ENCODE results near the gene ZNF761. TPM values are rescaled to one million over a fixed set of nuclear protein-coding genes. Genes with fewer than 3 reads are reported as not detected.
"Not testable (repeated sequence)": the region's sequence is repeated elsewhere in the genome, so short reads cannot be mapped to it uniquely, and the experiment has no call there.

The ZNF761 gene
- total RNA-seq, 1 donor from 2014 or later: 14.0 TPM

GRCh38 chr19:53422551-53422950, 9.2 kb upstream of the ZNF761 start:
- H3K4me3 ChIP-seq (ENCODE audit: low read depth, low read length): no peak overlapping the region
- no peaks in the 10 kb centered on the region for H3K36me3 ChIP-seq (ENCODE audit: control insufficient read depth, insufficient read depth, low read length)
- no peak for DNase-seq (ENCODE audit: low read depth)
- no peaks in the 10 kb centered on the region for H3K27me3 ChIP-seq (ENCODE audit: control insufficient read depth, insufficient read depth, low read length)
- no peak for FAIRE-seq
- TF ChIP-seq, protein P1, sequence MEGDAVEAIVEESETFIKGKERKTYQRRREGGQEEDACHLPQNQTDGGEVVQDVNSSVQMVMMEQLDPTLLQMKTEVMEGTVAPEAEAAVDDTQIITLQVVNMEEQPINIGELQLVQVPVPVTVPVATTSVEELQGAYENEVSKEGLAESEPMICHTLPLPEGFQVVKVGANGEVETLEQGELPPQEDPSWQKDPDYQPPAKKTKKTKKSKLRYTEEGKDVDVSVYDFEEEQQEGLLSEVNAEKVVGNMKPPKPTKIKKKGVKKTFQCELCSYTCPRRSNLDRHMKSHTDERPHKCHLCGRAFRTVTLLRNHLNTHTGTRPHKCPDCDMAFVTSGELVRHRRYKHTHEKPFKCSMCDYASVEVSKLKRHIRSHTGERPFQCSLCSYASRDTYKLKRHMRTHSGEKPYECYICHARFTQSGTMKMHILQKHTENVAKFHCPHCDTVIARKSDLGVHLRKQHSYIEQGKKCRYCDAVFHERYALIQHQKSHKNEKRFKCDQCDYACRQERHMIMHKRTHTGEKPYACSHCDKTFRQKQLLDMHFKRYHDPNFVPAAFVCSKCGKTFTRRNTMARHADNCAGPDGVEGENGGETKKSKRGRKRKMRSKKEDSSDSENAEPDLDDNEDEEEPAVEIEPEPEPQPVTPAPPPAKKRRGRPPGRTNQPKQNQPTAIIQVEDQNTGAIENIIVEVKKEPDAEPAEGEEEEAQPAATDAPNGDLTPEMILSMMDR (IDR thresholded peaks at IDR 0.05; ENCODE audit: insufficient read depth, low read length, severe bottlenecking): no peak

GRCh38 chr19:53423074-53423473, 8.7 kb upstream of the ZNF761 start:
- not testable (repeated sequence) for H3K4me3 ChIP-seq (ENCODE audit: low read depth, low read length); DNase-seq (ENCODE audit: low read depth); H3K27me3 ChIP-seq (ENCODE audit: control insufficient read depth, insufficient read depth, low read length); H3K36me3 ChIP-seq (ENCODE audit: control insufficient read depth, insufficient read depth, low read length)
- FAIRE-seq: peak; percentile 77

GRCh38 chr19:53423680-53424079, 8.1 kb upstream of the ZNF761 start:
- peak; percentile 98 for FAIRE-seq
- H3K27me3 ChIP-seq (ENCODE audit: control insufficient read depth, insufficient read depth, low read length); H3K36me3 ChIP-seq (ENCODE audit: control insufficient read depth, insufficient read depth, low read length); H3K4me3 ChIP-seq (ENCODE audit: low read depth, low read length); DNase-seq (ENCODE audit: low read depth): not testable (repeated sequence)

DNA sequence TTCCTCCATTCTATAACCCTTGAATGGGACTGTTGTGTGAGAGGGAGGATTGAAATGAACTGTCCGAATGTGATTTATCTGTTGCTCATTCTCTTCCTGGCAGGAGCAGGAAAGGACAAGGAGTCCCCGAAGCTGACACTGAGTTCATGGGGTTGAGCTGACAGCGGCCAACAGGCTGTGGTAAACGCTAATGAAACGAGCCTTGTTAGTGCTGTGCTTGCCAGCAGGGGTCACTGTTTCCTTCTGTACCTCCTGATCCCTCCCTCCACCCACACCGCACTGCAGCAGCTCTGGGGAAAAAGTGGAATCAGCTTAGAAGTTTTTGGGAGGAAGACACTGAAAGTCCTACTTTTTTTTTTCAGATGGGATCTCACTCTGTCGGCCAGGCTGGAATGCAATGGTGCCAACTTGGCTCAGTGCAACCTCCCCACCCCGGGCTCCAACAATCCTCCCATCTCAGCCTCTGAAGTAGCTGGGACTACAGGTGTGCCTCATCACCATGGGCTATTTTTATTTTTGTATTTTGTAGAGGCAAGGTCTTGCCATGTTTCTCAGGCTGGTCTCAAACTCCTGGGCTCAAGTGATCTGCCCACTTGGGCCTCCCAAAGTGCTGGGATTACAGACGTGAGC, 6.7 kb upstream of the ZNF761 start:
- TF ChIP-seq, protein P1 (IDR thresholded peaks at IDR 0.05; ENCODE audit: insufficient read depth, low read length, severe bottlenecking): peak; percentile 84
- Histone ChIP-seq H3K36me3 (ENCODE audit: control insufficient read depth, insufficient read depth, low read length) (no peaks in the 10 kb centered on the region), H3K27me3 (ENCODE audit: control insufficient read depth, insufficient read depth, low read length) (no peaks in the 10 kb centered on the region), H3K4me3 (ENCODE audit: low read depth, low read length) (no peak overlapping the region)
- FAIRE-seq (no peak), DNase-seq (ENCODE audit: low read depth) (peak; percentile 43)

GRCh38 chr19:53432088-53432661, 391 bp downstream of the ZNF761 start:
- H3K4me3 ChIP-seq (ENCODE audit: low read depth, low read length): peak overlapping the region; percentile 83
- TF ChIP-seq, protein P1 (IDR thresholded peaks at IDR 0.05; ENCODE audit: insufficient read depth, low read length, severe bottlenecking): no peak
- peaks cover 1% of the 10 kb centered on the region for H3K36me3 ChIP-seq (ENCODE audit: control insufficient read depth, insufficient read depth, low read length)
- H3K27me3 ChIP-seq (ENCODE audit: control insufficient read depth, insufficient read depth, low read length): no peaks in the 10 kb centered on the region
- DNase-seq (ENCODE audit: low read depth) (peak; percentile 3), FAIRE-seq (no peak)

GRCh38 chr19:53443809-53444208, 12.0 kb downstream of the ZNF761 start:
- FAIRE-seq; H3K36me3 ChIP-seq (ENCODE audit: control insufficient read depth, insufficient read depth, low read length); H3K4me3 ChIP-seq (ENCODE audit: low read depth, low read length); DNase-seq (ENCODE audit: low read depth); H3K27me3 ChIP-seq (ENCODE audit: control insufficient read depth, insufficient read depth, low read length): not testable (repeated sequence)

DNA sequence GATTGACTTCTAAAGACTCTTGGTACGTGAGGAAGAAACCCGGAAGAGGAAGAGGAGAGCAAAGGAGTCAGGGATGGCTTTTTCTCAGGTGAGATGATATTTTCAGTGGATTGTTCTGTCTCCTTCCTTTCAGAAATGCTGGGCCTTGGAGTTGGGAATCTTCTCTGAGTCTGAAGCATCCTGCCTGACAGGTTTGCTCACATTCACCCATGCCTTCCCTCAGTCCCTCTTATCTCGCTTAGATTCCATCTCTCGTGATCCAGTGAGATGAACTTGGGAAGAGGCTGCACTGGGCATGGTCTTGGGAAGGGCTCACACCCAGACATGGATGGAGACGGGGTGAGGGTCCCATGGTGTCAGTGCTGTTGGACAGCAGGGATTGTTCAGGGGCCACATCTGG, 15.4 kb downstream of the ZNF761 start:
- FAIRE-seq; H3K4me3 ChIP-seq (ENCODE audit: low read depth, low read length); DNase-seq (ENCODE audit: low read depth); H3K27me3 ChIP-seq (ENCODE audit: control insufficient read depth, insufficient read depth, low read length); H3K36me3 ChIP-seq (ENCODE audit: control insufficient read depth, insufficient read depth, low read length): not testable (repeated sequence)

GRCh38 chr19:53455828-53456227, 24.0 kb downstream of the ZNF761 start:
- FAIRE-seq: no peak
- DNase-seq (ENCODE audit: low read depth): no peak
- Histone ChIP-seq H3K4me3 (ENCODE audit: low read depth, low read length) (no peak overlapping the region), H3K27me3 (ENCODE audit: control insufficient read depth, insufficient read depth, low read length) (no peaks in the 10 kb centered on the region), H3K36me3 (ENCODE audit: control insufficient read depth, insufficient read depth, low read length) (peaks cover 10% of the 10 kb centered on the region)
- TF ChIP-seq, protein P1 (IDR thresholded peaks at IDR 0.05; ENCODE audit: insufficient read depth, low read length, severe bottlenecking): no peak

DNA sequence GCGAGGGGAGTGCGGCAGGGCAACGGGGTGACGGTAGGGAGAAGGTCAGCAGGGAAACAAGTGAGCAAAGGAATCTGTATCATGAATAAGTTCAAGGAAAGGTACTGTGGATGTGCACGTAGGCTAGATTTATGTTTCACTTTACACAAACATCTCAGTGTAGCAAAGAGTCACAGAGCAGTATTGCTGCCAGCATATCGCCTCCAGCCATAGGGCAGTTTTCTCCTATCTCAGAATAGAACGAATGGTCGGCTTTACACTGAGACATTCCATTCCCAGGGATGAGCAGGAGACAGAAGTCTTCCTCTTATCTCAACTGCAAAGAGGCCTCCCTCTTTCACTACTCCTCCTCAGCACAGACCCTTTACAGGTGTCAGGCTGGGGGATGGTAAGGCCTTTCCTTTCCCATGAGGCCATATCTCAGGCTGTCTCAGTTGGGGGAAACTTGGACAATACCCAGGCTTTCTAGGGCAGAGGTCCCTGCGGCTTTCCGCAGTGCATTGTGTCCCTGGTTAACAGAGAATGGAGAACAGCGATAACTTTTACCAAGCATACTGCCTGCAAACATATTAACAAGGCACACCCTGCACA, 28.4 kb downstream of the ZNF761 start:
- DNase-seq (ENCODE audit: low read depth); FAIRE-seq; H3K36me3 ChIP-seq (ENCODE audit: control insufficient read depth, insufficient read depth, low read length); H3K27me3 ChIP-seq (ENCODE audit: control insufficient read depth, insufficient read depth, low read length); H3K4me3 ChIP-seq (ENCODE audit: low read depth, low read length): not testable (repeated sequence)

Measured in bronchial epithelial cell (primary cell).